ENCODE measurements around the gene SLU7. TPM values are rescaled to one million over a fixed set of nuclear protein-coding genes. Genes with fewer than 3 reads are reported as not detected.
A peak's percentile ranks its signal among the peaks of the same experiment; 100 is the strongest.

Gene SLU7
- total and polyA plus RNA-seq, 2 donors (not counting 3 experiments of a cell fraction or from before 2014, with no cell fraction given): 10.2 to 48.2 TPM

DNA sequence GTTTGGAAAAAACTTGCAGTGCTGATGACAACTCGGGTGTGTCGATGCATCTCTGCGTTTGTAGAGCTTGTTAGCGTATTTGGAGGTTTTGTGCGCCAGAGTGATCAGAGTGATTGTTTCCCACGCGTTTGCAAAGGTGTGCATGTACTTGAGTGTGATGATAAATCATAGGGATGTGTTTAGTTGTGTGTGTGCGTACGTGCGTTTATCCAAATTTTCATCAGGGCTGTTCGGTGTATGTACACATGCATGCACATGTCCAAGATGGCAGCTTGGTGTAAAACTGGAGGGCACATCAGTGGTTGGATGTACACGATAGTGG is 48.2 kb downstream of the SLU7 start:
- H3K27me3 ChIP-seq (ENCODE audit: control insufficient read depth in 2 of 2, insufficient read depth in 2 of 2, low read length in 2 of 2): peaks cover 54 to 60% of the 10 kb centered on the region in 2 experiments
- TF ChIP-seq, protein P1, sequence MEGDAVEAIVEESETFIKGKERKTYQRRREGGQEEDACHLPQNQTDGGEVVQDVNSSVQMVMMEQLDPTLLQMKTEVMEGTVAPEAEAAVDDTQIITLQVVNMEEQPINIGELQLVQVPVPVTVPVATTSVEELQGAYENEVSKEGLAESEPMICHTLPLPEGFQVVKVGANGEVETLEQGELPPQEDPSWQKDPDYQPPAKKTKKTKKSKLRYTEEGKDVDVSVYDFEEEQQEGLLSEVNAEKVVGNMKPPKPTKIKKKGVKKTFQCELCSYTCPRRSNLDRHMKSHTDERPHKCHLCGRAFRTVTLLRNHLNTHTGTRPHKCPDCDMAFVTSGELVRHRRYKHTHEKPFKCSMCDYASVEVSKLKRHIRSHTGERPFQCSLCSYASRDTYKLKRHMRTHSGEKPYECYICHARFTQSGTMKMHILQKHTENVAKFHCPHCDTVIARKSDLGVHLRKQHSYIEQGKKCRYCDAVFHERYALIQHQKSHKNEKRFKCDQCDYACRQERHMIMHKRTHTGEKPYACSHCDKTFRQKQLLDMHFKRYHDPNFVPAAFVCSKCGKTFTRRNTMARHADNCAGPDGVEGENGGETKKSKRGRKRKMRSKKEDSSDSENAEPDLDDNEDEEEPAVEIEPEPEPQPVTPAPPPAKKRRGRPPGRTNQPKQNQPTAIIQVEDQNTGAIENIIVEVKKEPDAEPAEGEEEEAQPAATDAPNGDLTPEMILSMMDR (IDR thresholded peaks at IDR 0.05; ENCODE audit: extremely low read depth in 1 of 2, insufficient read depth in 1 of 2, low read depth in 1 of 2, low read length in 2 of 2): no peak
- TF ChIP-seq GATA2 (IDR thresholded peaks at IDR 0.05; ENCODE audit: insufficient read depth, insufficient read length, low read depth, low read length): no peak
- peak; percentile 59 for TF ChIP-seq EZH2 (IDR thresholded peaks at IDR 0.05; ENCODE audit: borderline replicate concordance, low read depth, low read length, severe bottlenecking)
- TF ChIP-seq POLR2AphosphoS5 (IDR thresholded peaks at IDR 0.05; ENCODE audit: insufficient read depth, low read depth, low read length): no peak
- no TSS peak for BruUV-seq (replicated peaks)
- peak overlapping the region; percentile 63 for H2AFZ ChIP-seq (ENCODE audit: low read depth, low read length)
- H3K9me1 ChIP-seq (replicated peaks; ENCODE audit: control insufficient read depth, extremely low read depth, insufficient read depth, low read length): no peaks in the 10 kb centered on the region
- peaks cover 7% of the 10 kb centered on the region for H3K4me1 ChIP-seq (ENCODE audit: control insufficient read depth, extremely low read depth, insufficient read depth, low read length)
- H4K20me1 ChIP-seq (replicated peaks; ENCODE audit: control insufficient read depth, extremely low read depth, insufficient read depth, low read length): no peaks in the 10 kb centered on the region
- ChIA-PET CTCF (interaction anchor here (0.8 to 2.9 kb wide), 9 partner anchors 9 to 349 kb away, joined by 3 to 23 read pairs (median 6); no protein-coding TSS in a partner anchor), POLR2A (no interaction called here)
- no peaks in the 10 kb centered on the region for H3K9me3 ChIP-seq (replicated peaks; ENCODE audit: control insufficient read depth, insufficient read depth, low read length)
- intact Hi-C loops (cut with micrococcal nuclease) (no loop called here), dilution Hi-C loops (cut with MboI; ENCODE audit: extremely low pct_ligation_motif_present, low sequenced_read_pairs) (no loop called here)
- DNase-seq (ENCODE audit: low read depth, low spot score): no peak
- peak overlapping the region in 1 of 3 experiments; percentile 46 for H3K4me3 ChIP-seq (replicated peaks in 1 of 3; ENCODE audit: insufficient read depth in 1 of 3, low read depth in 1 of 3, low read length in 3 of 3)
- H3K27ac ChIP-seq (ENCODE audit: insufficient read depth, low read depth, low read length): no peak overlapping the region
- H3K36me3 ChIP-seq (ENCODE audit: control insufficient read depth in 2 of 2, extremely low read depth in 1 of 2, insufficient read depth in 2 of 2, low read length in 2 of 2): no peaks in the 10 kb centered on the region
- peak overlapping the region; percentile 86 for H3K4me2 ChIP-seq (ENCODE audit: insufficient read depth, low read length)
- no peaks in the 10 kb centered on the region for H3K79me2 ChIP-seq (ENCODE audit: control insufficient read depth, insufficient read depth, low read length)
- FAIRE-seq: no peak
- H3K9ac ChIP-seq (replicated peaks; ENCODE audit: extremely low read depth, insufficient read depth, low read length): peak overlapping the region; percentile 19
